ENCODE measurements around the gene CXCL12. TPM values are rescaled to one million over a fixed set of nuclear protein-coding genes. Genes with fewer than 3 reads are reported as not detected.

Gene CXCL12
- total RNA-seq, 1 donor from 2014 or later: 13.9 TPM

- DNase-seq (ENCODE audit: low spot score in 2 of 2): no peak
Observed at GRCh38 chr10:44340557-44340956, 44.3 kb downstream of the CXCL12 start.

GRCh38 chr10:44339218-44339617 lies 45.7 kb downstream of the CXCL12 start:
- no peak for FAIRE-seq
- DNase-seq (ENCODE audit: low spot score in 2 of 2): no peak

More at GRCh38 chr10:44340557-44340956, 44.3 kb downstream of the CXCL12 start:
- FAIRE-seq: no peak

GRCh38 chr10:44337081-44337480 lies 47.8 kb downstream of the CXCL12 start:
- FAIRE-seq: no peak

GRCh38 chr10:44335330-44336021 lies 49.4 kb downstream of the CXCL12 start:
- FAIRE-seq (no peak), DNase-seq (ENCODE audit: low spot score in 2 of 2) (no peak)

More at GRCh38 chr10:44337081-44337480, 47.8 kb downstream of the CXCL12 start:
- no peak for DNase-seq (ENCODE audit: low spot score in 2 of 2)

GRCh38 chr10:44334621-44335184 lies 50.2 kb downstream of the CXCL12 start:
- FAIRE-seq: no peak

GRCh38 chr10:44334091-44334490 lies 50.8 kb downstream of the CXCL12 start:
- DNase-seq (ENCODE audit: low spot score in 2 of 2) (no peak), FAIRE-seq (no peak)

More at GRCh38 chr10:44334621-44335184, 50.2 kb downstream of the CXCL12 start:
- no peak for DNase-seq (ENCODE audit: low spot score in 2 of 2)

GRCh38 chr10:44333511-44333910 lies 51.4 kb downstream of the CXCL12 start:
- no peak for FAIRE-seq
- DNase-seq (ENCODE audit: low spot score in 2 of 2): no peak

GRCh38 chr10:44332465-44332864 lies 52.4 kb downstream of the CXCL12 start:
- DNase-seq (ENCODE audit: low spot score in 2 of 2): no peak
- no peak for FAIRE-seq

- no peak for FAIRE-seq
- no peak for DNase-seq (ENCODE audit: low spot score in 2 of 2)
Observed at GRCh38 chr10:44330431-44330830, 54.5 kb downstream of the CXCL12 start.

- FAIRE-seq (no peak), DNase-seq (ENCODE audit: low spot score in 2 of 2) (no peak)
Observed at GRCh38 chr10:44327461-44327860, 57.4 kb downstream of the CXCL12 start.
